GDM1 (cell line): ENCODE results near the gene HTR2B.
"Not testable (repeated sequence)": the region's sequence is repeated elsewhere in the genome, so short reads cannot be mapped to it uniquely, and the experiment has no call there.

Experiments used
- DNase-seq: peaks from one replicate; lab custom pipeline; 2025; lab: John Stamatoyannopoulos, UW

Gene HTR2B

GRCh38 chr2:231093933-231094332 lies 30.9 kb downstream of the HTR2B start:
- DNase-seq, result no peak

GRCh38 chr2:231088754-231089153 lies 36.1 kb downstream of the HTR2B start:
- DNase-seq, result no peak

- DNase-seq, result no peak
Measured at GRCh38 chr2:231084565-231084964, 40.3 kb downstream of the HTR2B start.

- no peak for DNase-seq
Measured at GRCh38 chr2:231069379-231070054, 55.3 kb downstream of the HTR2B start.

GRCh38 chr2:231068525-231069222 lies 56.2 kb downstream of the HTR2B start:
- DNase-seq, result no peak

- DNase-seq, result not testable (repeated sequence)
Measured at GRCh38 chr2:231067531-231067930, 57.3 kb downstream of the HTR2B start.

GRCh38 chr2:231065966-231066365 lies 58.9 kb downstream of the HTR2B start:
- DNase-seq, result no peak

- DNase-seq, result no peak
Measured at GRCh38 chr2:231063347-231063746, 61.5 kb downstream of the HTR2B start.

- DNase-seq, result no peak
Measured at GRCh38 chr2:231062776-231063175, 62.1 kb downstream of the HTR2B start.

- no peak for DNase-seq
Measured at GRCh38 chr2:231059756-231060155, 65.1 kb downstream of the HTR2B start.

- no peak for DNase-seq
Measured at GRCh38 chr2:231058761-231059550, 65.9 kb downstream of the HTR2B start.
